Measurements from ENCODE around the gene TRIM62.
"Not testable (repeated sequence)": the region's sequence is repeated elsewhere in the genome, so short reads cannot be mapped to it uniquely, and the experiment has no call there.

TRIM62 gene

DNA sequence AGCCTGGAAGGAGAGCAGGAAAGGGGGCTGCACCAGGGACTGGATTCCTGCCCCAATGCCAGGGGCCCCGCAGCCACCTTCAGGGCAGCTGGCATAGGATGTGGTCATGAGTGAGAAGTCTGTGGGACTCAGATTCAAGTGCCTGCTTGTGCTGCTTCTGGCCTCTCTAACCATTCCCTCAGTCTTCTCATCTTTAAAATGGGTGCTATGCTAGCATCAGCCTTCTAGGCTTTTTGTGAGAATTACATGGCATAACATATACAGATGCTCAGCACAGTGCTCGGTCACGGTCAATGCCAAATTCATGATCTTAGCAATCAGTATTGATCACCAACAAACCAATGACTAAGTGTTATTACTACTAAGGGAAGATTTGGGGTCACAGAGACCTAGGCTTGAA lies 23.5 kb downstream of the TRIM62 start:
- DNase-seq = no peak

DNA sequence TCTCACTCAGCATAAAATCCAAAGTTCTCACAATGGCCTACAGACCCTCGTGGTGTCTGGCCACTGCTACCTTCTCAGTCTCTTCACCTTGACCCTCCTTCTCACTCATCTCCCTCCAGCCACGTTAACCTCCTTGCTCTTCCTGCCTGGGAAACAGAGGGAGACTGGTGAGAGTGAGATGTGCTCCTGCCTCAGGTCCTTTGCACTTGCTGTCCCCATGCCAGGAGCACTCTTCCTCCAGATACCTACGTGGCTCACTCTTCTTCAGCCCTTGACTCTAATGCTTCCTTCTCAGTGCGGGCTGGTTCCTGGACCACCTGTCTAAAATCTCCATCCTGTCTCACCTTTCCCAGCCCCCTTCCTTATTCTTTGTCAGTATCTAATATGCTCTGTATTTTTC lies 24.7 kb downstream of the TRIM62 start:
- no peak for DNase-seq

DNA sequence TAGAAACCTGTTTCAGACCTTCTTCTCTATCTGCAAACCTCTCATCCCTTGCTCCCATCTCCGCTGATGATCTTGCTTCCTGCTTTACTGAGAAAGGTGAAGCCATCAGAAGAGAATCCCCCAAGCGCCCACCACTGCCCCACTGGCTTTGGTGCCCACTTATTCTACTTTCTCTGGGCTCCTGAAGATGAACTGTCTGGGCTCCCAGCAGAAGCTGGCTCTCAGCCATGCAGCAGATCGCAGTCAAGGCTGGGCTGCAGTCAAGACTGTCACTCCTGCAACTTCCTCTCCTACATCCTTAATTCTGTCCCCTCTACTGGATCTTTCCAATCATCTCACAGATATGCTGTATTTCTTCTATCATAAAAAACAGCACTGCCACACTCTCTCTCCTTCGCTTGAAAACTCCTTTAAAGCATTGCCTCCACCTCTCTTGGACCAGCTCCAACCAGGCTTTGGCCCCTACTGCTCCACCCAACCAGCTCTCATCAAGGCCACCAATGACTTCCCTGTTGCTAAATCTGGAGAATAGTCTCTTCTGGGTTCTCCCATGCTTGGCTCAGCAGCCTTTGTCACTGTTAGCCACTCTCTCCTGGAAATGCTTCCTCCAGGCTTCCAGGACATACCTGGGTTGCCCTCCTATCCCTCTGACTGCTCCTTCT lies 25.8 kb downstream of the TRIM62 start:
- no peak for DNase-seq

DNA sequence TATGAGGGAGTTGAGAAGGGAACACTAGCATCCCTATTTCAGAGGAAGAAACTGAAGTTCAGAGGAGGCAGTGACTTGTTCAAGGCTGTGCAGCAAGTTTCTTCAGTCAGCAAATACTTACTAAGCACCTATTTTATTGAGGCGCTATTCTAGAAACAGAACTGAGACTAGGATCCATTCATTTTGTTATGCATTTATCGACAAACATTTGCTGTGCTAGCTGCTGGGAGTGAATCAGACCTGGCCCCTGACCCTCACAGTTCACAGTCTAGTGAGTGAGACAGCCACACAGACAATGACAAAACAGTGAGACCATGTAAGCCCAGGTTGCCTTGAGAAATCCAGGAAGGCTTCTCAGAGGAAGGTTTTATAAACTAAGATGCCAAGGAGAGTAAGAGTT lies 28.2 kb downstream of the TRIM62 start:
- no peak for DNase-seq

DNA sequence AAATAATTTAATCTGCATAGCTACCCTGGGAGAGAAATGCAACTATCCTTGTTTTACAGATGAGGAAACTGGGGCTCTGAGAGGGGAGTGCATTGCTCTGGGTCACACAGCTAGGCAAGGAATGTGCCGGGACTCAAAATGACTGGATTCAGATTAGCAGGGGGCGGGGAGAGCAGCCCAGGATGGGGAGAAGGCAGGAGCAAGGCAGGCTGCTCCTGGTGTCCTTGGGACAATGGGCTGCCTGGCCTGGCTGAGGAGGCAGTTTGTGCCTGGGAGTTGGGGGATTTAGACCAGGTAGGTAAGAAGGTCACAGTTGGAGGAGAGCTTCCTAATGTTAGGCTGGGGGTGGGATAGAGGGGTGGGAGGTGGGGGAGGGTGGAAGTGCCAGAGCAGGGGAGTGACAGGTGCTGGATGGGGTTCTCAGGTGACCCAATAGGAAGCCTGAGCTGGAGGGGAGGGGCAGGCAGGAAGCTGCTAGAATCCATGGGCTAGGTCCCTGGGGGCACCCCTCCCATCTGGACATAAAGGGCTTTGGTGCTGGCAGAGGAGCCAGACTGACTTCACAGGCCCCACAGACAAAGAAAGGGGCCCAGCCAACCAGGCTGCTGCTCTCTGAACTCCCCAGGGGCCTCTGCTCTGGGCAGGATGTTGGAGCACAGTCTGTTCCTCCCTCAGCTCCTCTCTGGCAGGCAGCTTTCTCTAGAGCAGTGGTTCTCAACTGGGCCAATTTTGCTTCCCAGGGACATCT lies 29.0 kb downstream of the TRIM62 start:
- DNase-seq = no peak

DNA sequence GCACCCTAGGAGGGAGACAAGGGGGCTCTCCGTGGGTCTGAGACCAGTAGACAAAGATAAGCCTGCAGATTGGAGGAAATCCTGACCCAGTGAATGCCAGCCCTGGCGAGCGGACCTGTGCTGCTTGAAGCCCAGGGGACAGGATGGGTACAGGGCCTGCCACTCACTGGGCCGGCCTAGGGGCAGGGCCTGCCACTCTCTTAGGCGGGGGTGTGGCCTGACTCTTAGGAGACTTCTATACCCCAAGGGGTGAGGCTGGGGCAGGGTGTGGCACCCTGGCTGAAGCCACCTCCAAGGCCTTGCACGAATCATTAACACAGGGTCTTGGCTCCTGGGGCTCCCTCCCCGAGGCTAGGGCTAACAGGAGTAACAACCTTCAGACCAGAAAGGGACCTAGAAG lies 30.7 kb downstream of the TRIM62 start:
- DNase-seq = no peak

GRCh38 chr1:33150522-33150921 lies 31.3 kb downstream of the TRIM62 start:
- no peak for DNase-seq

- no peak for DNase-seq
Observed at GRCh38 chr1:33149453-33150190, 32.2 kb downstream of the TRIM62 start.

DNA sequence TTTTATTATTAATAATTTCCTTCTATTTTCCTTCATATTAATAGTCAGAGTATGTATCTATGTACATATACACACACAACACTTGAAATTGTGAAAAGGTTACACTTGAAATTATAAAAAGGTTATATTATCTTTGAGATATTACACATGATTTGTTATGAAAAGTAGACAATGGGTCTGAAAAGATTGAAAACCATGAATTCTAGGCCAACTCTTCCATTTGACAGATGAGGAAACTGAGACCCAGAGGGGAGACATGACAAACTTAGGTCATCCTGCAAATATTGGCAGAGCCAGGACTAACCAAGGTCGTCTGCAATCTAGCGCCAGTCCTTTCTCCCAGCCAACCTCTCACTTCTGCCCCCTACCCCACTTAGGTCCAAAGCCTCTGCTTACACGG lies 33.2 kb downstream of the TRIM62 start:
- DNase-seq = no peak

DNA sequence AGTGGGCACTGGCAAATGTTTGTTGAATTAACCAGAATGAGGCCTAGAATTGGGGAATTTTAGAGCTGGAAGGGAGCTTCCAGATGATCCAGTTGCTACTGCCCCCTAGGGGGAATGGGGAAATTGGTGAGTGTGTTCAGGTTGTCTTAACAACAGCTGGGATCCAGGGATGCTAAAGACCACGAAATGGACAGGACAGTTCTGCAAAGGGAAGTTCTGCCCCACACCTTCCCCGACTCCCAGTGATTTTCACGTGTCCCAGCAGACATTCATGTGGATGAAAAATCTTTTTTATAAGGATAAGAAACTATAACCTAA lies 33.9 kb downstream of the TRIM62 start:
- DNase-seq = peak in 1 of 2 donors; percentile 15

DNA sequence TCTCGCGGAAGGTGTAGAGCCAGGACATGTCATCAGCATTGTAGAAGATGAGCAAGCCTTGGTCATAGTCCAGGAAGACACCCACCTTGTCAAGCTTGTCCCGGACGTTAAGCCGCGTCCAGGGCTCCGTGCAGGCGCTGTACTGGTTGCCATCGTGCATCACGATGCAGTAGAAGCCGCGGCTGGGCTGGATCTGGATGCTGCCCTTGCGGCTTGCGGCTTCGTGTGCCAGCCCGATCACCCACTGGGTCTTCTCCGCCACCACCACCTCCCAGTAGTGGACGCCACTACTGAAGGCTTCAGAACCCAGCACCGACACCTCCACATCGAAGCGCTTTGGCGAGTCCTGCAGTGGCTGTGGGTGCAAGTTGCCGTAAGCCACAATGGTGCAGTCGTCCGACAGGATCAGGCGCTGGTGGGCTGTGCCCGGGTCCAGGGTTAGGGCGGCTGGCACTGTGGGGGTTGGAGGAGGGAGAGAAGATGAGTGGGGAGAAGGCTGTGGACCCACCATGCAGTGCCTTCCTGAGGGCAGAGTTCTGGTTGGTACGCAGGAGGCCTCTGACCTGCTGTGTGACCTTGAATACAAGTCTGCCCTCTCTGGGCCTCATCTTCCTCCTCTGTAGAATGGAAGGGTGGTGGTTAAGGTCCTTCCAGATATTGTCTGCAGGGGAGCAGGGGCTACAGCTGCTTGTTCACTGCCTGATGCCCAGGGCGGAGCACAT lies 34.4 kb downstream of the TRIM62 start:
- no peak for DNase-seq

- no peak for DNase-seq
Observed at GRCh38 chr1:33146003-33146402, 35.8 kb downstream of the TRIM62 start.

- no peak for DNase-seq
Observed at GRCh38 chr1:33143698-33144097, 38.1 kb downstream of the TRIM62 start.

DNA sequence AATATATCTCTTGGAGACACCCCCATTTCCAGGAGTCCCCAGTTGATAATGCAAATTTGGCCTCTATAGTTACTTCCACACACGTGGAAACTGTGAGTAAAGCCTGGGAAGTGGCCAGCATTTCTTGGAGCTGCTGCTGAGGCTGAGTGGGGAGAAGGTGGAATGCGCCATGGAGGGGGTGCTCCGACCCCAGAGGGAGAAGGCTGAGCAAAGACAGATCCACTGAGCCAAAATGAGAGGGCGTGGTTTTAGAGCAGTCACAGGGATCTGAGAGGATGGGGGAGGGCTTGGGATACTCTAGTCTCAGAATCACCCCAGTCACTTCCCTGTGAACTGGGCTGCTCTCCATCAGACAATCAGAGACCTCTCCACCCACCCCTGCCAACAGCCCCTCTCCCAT lies 38.7 kb downstream of the TRIM62 start:
- no peak for DNase-seq

DNA sequence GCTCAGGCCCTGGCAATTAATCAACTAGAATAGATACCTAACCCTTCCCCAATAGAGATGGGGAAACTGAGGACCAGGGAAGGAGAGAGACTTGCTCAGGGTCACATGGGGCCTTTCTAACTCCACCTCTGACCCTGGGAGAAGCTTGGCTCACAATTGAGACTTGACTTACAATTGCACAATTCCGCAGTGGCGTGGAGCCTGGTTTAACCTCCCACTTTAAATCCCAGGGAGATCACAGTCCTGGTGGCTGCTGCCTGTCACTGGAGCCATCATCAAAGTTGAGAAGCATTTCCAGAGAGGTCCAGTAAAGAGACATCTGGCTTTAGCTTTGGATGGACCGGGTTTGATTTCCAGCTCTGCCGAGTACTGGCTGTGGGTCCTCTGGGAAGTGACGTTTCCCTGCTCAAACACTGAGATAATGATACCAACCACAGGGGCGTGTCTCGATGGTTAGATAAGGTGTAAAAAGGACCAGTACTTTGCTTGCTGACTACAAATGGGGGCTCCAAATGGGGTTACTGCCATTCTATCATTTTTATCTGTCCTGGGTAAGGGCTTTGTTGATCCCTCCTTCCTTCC lies 39.3 kb downstream of the TRIM62 start:
- no peak for DNase-seq

- no peak for DNase-seq
Observed at GRCh38 chr1:33141781-33142180, 40.1 kb downstream of the TRIM62 start.

- no peak for DNase-seq
Observed at GRCh38 chr1:33141216-33141615, 40.6 kb downstream of the TRIM62 start.

DNA sequence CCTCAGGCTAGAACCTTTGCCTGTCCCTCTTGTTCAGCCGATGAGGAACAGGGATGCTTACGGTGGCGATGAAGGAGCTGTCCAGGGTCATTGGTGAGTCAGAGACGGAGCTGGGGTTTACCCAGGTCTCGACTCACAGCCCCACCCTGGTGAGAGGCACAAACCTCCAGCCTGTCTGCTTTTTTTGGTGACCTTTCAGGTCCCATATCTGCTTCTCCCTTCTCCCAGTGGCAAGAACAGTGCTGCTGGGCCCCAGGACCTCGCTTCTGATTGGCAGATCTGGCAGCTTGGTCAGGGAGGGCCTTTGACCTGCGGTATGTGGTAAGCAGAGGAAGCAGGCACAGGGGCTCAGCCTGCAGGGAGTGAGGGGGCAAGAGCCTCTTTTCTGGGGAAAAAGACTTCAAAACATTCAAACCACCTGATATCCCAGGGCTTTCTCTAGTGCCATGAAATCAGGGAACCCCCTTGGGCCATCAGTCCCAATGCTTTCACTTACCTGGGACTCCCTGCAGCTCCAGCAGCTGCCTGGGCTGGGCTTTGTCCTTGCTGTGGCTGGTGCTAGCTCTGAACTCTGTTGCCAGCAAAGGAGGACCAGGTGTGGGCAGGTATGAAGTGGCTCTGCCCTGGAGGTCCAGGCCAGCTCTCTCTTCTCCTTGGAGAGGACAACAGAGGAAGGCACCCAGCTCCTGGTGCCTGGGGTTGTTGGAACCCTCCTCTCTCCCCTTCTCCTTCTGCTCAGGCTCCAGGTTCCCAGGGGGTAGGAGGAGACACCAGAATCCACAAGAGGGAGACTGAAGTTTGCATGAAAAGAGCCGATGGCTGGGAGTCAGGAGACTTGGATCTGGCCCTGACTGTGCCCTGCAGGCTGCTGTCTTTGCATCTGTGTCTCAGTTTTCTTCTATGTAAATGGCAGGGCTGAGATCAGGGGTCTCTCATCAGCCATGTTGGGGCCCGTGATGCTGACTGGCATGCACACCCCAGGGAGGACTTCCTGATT lies 41.4 kb downstream of the TRIM62 start:
- no peak for DNase-seq

DNA sequence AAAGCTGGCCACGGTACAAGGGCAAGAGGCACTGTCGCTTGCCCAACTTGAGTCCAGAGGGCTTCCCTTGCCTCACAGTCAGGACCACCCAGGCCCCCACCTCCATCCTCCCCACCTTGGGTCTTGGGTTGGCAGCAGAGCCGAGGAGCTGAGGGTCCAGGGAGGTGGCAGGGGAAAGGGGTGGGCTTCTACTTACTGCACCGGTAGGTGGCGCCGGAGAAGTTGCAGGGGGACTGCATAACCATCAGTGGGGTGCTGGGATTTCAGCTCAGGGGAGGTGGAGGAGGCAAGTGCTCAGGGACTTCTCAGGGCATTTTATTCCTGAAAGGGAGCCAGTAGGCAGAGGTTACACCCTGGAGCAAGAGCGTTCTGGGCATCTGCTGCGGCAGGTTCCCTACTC lies 44.0 kb downstream of the TRIM62 start:
- DNase-seq = peak; percentile 15 to 23

DNA sequence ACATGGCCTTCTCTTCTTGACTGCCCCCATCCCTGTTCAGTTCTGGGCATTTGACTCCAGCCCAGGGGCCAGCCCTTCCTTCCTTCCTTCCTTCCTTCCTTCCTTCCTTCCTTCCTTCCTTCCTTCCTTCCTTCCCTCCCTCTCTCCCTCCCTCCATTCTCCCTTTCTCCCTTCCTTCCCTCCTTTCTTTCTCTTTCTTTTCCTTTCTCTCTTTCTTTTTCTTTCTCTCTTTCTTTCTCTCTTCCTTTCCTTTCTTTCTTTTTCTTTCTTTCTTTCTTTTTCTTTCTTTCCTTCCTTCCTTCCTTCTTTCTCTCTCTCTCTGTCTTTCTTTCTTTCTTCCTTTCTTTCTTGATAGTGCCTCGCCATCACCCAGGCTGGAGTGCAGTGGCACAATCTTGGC lies 45.8 kb downstream of the TRIM62 start:
- DNase-seq = not testable (repeated sequence)

DNA sequence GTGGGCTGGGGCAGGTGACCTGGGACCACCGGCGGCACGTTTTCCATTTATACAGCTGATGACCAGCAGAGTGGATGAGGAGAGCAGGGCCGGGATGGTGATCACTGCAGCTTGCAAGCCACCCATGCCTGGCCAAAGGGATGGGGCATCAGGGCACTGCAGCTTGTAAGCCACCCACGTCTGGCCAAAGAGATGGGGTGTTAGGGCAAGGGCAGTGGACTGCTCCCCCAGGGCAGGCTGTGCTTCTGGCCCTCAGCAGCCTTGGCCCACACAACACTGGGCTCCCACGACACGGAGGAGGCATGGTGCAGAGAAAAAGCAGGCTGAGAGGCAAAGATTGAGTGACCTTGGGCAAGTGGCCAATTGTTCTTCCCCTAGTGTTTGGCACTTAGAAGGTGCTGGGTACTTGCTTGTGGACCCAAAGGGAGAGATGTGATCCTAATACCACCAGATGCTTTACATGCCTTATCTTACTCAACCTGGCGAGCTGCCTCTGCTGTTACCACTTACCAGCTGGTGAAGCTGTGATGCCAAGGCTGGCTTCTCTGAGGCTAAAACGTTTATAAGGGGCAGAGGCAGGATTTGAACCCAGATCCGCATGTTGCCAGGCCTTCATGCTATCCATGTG lies 48.3 kb downstream of the TRIM62 start:
- no peak for DNase-seq
